Measurements from ENCODE around the gene GAB1. TPM values are rescaled to one million over a fixed set of nuclear protein-coding genes. Genes with fewer than 3 reads are reported as not detected.

The GAB1 gene
- total RNA-seq, 1 experiment from 2014 or later: 46.9 TPM

DNA sequence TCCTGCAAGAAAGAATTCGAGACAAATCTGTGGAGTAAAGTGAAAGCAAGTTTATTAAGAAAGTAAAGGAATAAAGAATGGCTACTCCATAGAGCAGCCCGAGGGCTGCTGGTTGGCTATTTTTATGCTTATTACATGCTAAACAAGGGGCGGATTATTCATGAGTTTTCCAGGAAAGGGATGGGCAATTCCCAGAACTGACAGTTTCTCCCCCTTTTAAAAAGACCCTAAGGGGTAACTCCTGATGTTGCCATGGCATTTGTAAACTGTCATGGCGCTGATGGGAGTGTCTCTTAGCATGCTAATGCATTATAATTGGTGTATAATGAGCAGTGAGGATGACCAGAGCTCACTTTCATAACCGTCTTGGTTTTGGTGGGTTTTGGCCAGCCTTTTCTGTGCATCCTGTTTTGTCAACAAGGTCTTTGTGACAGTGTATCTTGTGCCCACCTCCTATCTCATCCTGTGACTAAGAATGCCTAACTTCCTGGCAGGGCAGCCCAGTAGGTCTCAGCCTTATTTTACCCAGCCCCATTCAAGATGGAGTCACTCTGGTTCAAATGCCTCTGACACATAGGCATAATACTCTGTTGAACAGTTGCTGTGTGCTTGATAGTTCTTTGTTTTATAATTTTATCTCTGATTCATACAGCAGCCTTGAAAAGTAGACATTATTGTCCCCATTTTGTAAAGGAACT, 25.8 kb downstream of the GAB1 start:
- Mint-ChIP-seq H3K9me3 (ENCODE audit: unreplicated experiment) (no peaks in the 10 kb centered on the region), H3K36me3 (ENCODE audit: insufficient read depth, unreplicated experiment) (peaks cover 12% of the 10 kb centered on the region), H3K27ac (ENCODE audit: unreplicated experiment) (peak overlapping the region; percentile 39), H3K27me3 (ENCODE audit: insufficient read depth, unreplicated experiment) (no peaks in the 10 kb centered on the region), H3K4me3 (ENCODE audit: unreplicated experiment) (no peak overlapping the region), H3K4me1 (ENCODE audit: low read depth, unreplicated experiment) (peaks cover 37% of the 10 kb centered on the region)
- intact Hi-C loops (cut with micrococcal nuclease; ENCODE audit: unreplicated experiment): no loop called here
- ChIA-PET POLR2A (no interaction called here), CTCF (no interaction called here)
- no peak overlapping the region for H3K4me3 ChIP-seq (ENCODE audit: low read depth, low read length)
- H3K9me3 ChIP-seq: no peaks in the 10 kb centered on the region
- TF ChIP-seq, protein P1, sequence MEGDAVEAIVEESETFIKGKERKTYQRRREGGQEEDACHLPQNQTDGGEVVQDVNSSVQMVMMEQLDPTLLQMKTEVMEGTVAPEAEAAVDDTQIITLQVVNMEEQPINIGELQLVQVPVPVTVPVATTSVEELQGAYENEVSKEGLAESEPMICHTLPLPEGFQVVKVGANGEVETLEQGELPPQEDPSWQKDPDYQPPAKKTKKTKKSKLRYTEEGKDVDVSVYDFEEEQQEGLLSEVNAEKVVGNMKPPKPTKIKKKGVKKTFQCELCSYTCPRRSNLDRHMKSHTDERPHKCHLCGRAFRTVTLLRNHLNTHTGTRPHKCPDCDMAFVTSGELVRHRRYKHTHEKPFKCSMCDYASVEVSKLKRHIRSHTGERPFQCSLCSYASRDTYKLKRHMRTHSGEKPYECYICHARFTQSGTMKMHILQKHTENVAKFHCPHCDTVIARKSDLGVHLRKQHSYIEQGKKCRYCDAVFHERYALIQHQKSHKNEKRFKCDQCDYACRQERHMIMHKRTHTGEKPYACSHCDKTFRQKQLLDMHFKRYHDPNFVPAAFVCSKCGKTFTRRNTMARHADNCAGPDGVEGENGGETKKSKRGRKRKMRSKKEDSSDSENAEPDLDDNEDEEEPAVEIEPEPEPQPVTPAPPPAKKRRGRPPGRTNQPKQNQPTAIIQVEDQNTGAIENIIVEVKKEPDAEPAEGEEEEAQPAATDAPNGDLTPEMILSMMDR (IDR thresholded peaks at IDR 0.05; ENCODE audit: insufficient read depth in 1 of 2, low read depth in 1 of 2, low read length in 1 of 2, severe bottlenecking in 1 of 2, unreplicated experiment in 1 of 2): no peak
- no peaks in the 10 kb centered on the region for H3K36me3 ChIP-seq (ENCODE audit: control insufficient read depth, insufficient read depth, low read length)
- no TSS peak for BruUV-seq (replicated peaks)
- H3K4me1 ChIP-seq: peaks cover 37% of the 10 kb centered on the region
- DNase-seq: no peak
- H3K27me3 ChIP-seq (replicated peaks; ENCODE audit: control insufficient read depth, insufficient read depth, low read length): no peaks in the 10 kb centered on the region

- CTCF ChIA-PET: no interaction called here
These were observed 26.7 kb downstream of the GAB1 start for GRCh38 chr4:143363332-143363731.

GRCh38 chr4:143364063-143364462, 27.4 kb downstream of the GAB1 start:
- H3K27me3 ChIP-seq (replicated peaks; ENCODE audit: control insufficient read depth, insufficient read depth, low read length): no peaks in the 10 kb centered on the region
- ChIA-PET CTCF (no interaction called here), POLR2A (no interaction called here)
- no peaks in the 10 kb centered on the region for H3K36me3 ChIP-seq (ENCODE audit: control insufficient read depth, insufficient read depth, low read length)
- no peak overlapping the region for H3K4me3 Mint-ChIP-seq (ENCODE audit: unreplicated experiment)
- no TSS peak for BruUV-seq (replicated peaks)
- H3K9me3 ChIP-seq: no peaks in the 10 kb centered on the region
- no peaks in the 10 kb centered on the region for H3K27me3 Mint-ChIP-seq (ENCODE audit: insufficient read depth, unreplicated experiment)
- peaks cover 12% of the 10 kb centered on the region for H3K36me3 Mint-ChIP-seq (ENCODE audit: insufficient read depth, unreplicated experiment)
- H3K4me1 ChIP-seq: peaks cover 26% of the 10 kb centered on the region
- DNase-seq: no peak
- H3K9me3 Mint-ChIP-seq (ENCODE audit: unreplicated experiment): no peaks in the 10 kb centered on the region
- H3K4me3 ChIP-seq (ENCODE audit: low read depth, low read length): no peak overlapping the region
- H3K27ac Mint-ChIP-seq (ENCODE audit: unreplicated experiment): no peak overlapping the region
- TF ChIP-seq, protein P1 (IDR thresholded peaks at IDR 0.05; ENCODE audit: insufficient read depth in 1 of 2, low read depth in 1 of 2, low read length in 1 of 2, severe bottlenecking in 1 of 2, unreplicated experiment in 1 of 2): no peak
- peaks cover 31% of the 10 kb centered on the region for H3K4me1 Mint-ChIP-seq (ENCODE audit: low read depth, unreplicated experiment)
- intact Hi-C loops (cut with micrococcal nuclease; ENCODE audit: unreplicated experiment): no loop called here

More at GRCh38 chr4:143363332-143363731, 26.7 kb downstream of the GAB1 start:
- no TSS peak for BruUV-seq (replicated peaks)
- Mint-ChIP-seq H3K36me3 (ENCODE audit: insufficient read depth, unreplicated experiment) (peaks cover 12% of the 10 kb centered on the region), H3K4me1 (ENCODE audit: low read depth, unreplicated experiment) (peaks cover 37% of the 10 kb centered on the region), H3K4me3 (ENCODE audit: unreplicated experiment) (no peak overlapping the region), H3K9me3 (ENCODE audit: unreplicated experiment) (no peaks in the 10 kb centered on the region), H3K27ac (ENCODE audit: unreplicated experiment) (peak overlapping the region; percentile 25), H3K27me3 (ENCODE audit: insufficient read depth, unreplicated experiment) (no peaks in the 10 kb centered on the region)
- TF ChIP-seq, protein P1 (IDR thresholded peaks at IDR 0.05; ENCODE audit: insufficient read depth in 1 of 2, low read depth in 1 of 2, low read length in 1 of 2, severe bottlenecking in 1 of 2, unreplicated experiment in 1 of 2): no peak
- POLR2A ChIA-PET: no interaction called here
- intact Hi-C loops (cut with micrococcal nuclease; ENCODE audit: unreplicated experiment): no loop called here
- Histone ChIP-seq H3K36me3 (ENCODE audit: control insufficient read depth, insufficient read depth, low read length) (no peaks in the 10 kb centered on the region), H3K4me1 (peaks cover 31% of the 10 kb centered on the region), H3K27me3 (replicated peaks; ENCODE audit: control insufficient read depth, insufficient read depth, low read length) (no peaks in the 10 kb centered on the region), H3K9me3 (no peaks in the 10 kb centered on the region), H3K4me3 (ENCODE audit: low read depth, low read length) (no peak overlapping the region)
- DNase-seq: no peak
